Hepatocyte (in vitro differentiated cells): ENCODE data around the gene RXRA.

Experiments
- CTCF ChIP-seq: fragments of 200-600 bp; sonication (generic); IDR thresholded peaks from 2 replicates; pipeline ENCODE4 v1.5.1; 2016; ENCODE audit warnings: antibody characterized with exemption, mild to moderate bottlenecking; ENCODE audit not compliant: poor library complexity
- EZH2 ChIP-seq: fragments of 200-600 bp; sonication (generic); IDR thresholded peaks from 2 replicates; pipeline ENCODE4 v1.6.1; 2016; ENCODE audit warnings: antibody characterized with exemption, mild to moderate bottlenecking, borderline replicate concordance

- TF ChIP-seq EZH2 (no peak), CTCF (no peak)
These were observed 66.6 kb downstream of the RXRA start for GRCh38 chr9:134392900-134393299.
